ENCODE measurements around the gene CPNE1.

GRCh38 chr20:35619196-35620095 lies 45.3 kb downstream of the CPNE1 start:
- TF ChIP-seq MAX (IDR thresholded peaks at IDR 0.05) = no peak
- no peak for TF ChIP-seq TCF7L2 (IDR thresholded peaks at IDR 0.05; ENCODE audit: borderline replicate concordance, extremely low read depth, insufficient read depth, insufficient read length)
- TF ChIP-seq POLR2AphosphoS5 (IDR thresholded peaks at IDR 0.05; ENCODE audit: low read depth, low read length) = peak; percentile 54
- TF ChIP-seq CTCF (IDR thresholded peaks at IDR 0.05 in 2 of 3, conservative IDR thresholded peaks at IDR 0.05 in 1 of 3; ENCODE audit: borderline replicate concordance in 1 of 3, insufficient read depth in 1 of 3, low read depth in 2 of 3, low read length in 2 of 3) = peak in 2 of 3 experiments; percentile 67; a peak in 4 of 6 replicates
- TF ChIP-seq POLR2A (IDR thresholded peaks at IDR 0.05; ENCODE audit: borderline replicate concordance, extremely low read depth, insufficient read depth, insufficient read length) = no peak
- TF ChIP-seq JUND (IDR thresholded peaks at IDR 0.05) = no peak
- TF ChIP-seq EZH2 (IDR thresholded peaks at IDR 0.05) = no peak
- TF ChIP-seq SP1 (IDR thresholded peaks at IDR 0.05; ENCODE audit: low read depth) = no peak
- no peak for TF ChIP-seq YY1 (IDR thresholded peaks at IDR 0.05; ENCODE audit: extremely low read depth, insufficient replicate concordance, low read depth, low read length)
- no peak for TF ChIP-seq EGR1 (IDR thresholded peaks at IDR 0.05; ENCODE audit: low read depth)
- no peak for TF ChIP-seq REST (IDR thresholded peaks at IDR 0.05; ENCODE audit: low read depth)
- no peak for TF ChIP-seq ZNF274 (IDR thresholded peaks at IDR 0.05; ENCODE audit: low read depth, low read length)
- TF ChIP-seq, protein P1, sequence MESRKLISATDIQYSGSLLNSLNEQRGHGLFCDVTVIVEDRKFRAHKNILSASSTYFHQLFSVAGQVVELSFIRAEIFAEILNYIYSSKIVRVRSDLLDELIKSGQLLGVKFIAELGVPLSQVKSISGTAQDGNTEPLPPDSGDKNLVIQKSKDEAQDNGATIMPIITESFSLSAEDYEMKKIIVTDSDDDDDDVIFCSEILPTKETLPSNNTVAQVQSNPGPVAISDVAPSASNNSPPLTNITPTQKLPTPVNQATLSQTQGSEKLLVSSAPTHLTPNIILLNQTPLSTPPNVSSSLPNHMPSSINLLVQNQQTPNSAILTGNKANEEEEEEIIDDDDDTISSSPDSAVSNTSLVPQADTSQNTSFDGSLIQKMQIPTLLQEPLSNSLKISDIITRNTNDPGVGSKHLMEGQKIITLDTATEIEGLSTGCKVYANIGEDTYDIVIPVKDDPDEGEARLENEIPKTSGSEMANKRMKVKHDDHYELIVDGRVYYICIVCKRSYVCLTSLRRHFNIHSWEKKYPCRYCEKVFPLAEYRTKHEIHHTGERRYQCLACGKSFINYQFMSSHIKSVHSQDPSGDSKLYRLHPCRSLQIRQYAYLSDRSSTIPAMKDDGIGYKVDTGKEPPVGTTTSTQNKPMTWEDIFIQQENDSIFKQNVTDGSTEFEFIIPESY (IDR thresholded peaks at IDR 0.05; ENCODE audit: extremely low read depth, insufficient replicate concordance, low read length) = no peak

Measured in HCT116 (cell line).